ENCODE data around the gene PRDM16.

Gene PRDM16

DNA sequence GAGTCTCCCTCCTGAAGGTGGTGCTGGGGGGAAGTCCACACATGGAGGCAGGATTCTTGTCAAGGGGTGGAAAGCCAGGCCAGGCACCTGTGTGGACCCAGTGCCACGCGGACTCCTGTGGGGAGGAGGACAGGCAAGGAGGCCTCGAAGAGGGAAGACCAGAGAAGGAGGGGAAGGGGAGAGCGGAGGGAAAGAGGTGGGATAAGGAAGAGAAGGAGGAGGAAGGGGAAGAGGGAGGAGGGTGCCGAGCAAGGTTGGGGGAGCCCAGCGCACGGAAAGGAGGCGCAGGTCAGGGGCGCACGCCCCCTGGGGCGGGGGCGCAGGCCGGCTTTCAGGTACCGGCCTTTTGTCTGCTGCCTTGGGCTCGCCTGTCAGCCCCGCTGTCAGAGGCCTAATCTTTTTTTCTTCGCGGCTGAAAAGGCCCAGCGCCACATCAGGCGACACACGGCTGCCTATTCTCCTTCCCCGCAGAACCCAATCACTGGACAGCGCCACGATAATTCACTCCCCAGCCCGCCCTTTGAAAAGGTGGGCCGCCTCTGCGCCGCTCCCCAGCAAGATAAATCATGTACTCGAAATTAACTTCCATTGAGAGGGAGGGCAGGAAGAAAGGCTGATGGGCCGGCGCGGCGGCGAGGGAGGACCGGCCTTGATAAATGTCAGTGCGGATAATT lies 42.5 kb downstream of the PRDM16 start:
- no peak for DNase-seq

DNA sequence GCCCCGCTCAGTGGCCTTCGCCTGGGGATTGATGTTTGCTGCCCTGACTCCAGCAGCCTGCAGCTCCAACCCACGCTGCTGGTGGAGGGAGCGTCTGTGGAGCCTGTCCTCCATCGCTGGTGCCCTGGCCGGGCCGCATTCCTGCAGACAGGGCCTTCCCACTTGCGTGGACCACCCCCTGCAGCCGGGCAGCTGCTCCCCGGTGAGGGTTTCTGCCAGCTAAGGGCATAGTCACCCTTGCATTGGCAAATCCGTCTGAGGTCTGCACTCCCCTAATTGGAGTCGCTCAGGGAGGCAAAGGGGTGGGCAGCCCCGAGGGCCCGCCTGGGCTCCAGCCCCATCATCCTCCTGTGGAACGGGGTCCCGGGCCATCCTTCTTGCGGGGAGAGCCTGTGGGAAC lies 43.5 kb downstream of the PRDM16 start:
- DNase-seq: no peak

DNA sequence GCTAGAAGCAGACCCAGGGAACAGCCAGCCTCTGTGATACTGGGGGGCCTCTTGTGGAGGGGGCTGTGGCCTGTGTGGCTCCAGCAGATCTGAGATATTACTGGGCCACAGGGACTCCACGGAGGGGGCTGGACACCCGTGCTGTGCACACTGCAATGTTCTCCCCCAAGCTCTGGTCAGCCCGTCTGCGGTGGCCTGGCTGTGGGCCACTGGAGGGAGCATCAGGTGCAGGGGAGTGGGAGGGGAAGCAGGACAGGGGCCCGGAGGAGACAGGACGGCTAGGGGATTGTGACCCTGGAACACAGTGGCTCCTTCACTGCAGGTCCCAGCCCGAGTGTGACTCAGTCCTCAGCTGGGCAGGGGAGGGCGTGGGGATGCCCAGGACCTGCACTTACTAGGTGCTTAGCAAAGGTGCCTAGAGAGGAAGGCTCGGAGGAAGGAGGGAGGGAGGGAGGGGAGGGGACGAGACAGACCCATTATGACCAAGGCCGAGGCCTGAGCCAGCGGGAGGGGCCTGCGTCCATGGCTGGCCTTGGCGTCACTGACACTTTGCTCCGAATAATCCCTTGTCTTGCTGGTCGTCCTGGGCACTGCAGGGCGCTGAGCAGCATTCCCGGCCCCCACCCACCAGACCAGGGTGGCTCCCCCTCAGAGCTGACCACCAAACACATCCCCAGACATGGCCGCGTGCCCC lies 44.2 kb downstream of the PRDM16 start:
- no peak for DNase-seq

DNA sequence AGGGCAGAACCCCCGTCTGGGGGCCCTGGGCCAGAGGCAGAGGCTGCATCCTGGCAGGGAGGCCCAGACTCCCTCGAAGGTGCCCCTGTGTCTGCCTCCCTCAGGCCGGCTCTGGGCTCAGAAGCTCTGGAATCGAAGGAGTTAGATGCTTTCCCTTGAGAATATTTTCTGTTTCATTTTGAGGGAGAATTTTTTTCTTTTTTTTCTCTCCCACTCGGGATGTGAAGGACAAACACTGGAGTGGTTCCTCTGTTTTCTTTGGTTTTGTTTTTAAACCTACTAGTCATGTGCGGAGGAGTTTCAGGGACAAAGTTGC lies 44.7 kb downstream of the PRDM16 start:
- DNase-seq: no peak

DNA sequence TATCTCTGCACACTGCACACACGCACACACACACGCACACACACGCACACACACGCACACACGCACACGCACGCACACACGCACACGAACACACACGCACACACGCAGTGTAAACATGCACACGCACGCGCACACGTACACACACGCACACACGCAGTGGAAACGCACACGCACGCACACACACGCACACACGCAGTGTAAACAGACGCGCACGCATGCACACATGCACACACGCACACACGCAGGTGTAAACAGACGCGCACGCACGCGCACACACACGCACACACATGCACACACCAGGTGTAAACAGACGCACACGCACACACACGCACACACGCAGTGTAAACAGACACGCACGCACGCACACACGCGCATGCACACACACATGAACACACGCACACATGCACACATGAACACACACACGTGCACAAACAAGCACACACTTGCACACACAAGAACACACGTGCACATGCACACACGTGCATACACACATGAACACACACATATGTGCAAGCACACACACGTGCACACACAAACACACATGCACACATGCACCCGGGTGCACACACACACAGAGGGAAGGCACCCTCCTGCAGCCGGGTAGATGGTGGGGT lies 45.2 kb downstream of the PRDM16 start:
- DNase-seq: no peak

DNA sequence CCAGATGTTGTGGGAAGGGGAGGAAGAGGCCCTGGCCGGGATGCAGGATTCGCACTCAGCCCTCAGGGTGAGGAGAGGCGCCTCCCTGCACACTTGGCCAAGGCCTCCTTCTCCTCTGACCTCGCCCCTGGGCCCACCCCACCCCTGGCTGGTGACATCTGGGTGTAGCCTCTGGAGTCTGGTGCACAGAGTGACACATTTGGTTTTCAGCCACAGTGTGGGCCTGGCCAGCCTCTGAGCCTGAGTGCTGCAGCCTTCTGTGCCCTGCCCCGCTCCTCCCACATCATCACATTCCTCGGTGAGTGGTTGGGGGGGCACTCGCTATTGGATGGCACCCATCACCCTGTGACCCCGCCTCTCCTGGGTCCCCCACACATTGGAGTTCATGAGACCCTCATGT lies 45.8 kb downstream of the PRDM16 start:
- no peak for DNase-seq

DNA sequence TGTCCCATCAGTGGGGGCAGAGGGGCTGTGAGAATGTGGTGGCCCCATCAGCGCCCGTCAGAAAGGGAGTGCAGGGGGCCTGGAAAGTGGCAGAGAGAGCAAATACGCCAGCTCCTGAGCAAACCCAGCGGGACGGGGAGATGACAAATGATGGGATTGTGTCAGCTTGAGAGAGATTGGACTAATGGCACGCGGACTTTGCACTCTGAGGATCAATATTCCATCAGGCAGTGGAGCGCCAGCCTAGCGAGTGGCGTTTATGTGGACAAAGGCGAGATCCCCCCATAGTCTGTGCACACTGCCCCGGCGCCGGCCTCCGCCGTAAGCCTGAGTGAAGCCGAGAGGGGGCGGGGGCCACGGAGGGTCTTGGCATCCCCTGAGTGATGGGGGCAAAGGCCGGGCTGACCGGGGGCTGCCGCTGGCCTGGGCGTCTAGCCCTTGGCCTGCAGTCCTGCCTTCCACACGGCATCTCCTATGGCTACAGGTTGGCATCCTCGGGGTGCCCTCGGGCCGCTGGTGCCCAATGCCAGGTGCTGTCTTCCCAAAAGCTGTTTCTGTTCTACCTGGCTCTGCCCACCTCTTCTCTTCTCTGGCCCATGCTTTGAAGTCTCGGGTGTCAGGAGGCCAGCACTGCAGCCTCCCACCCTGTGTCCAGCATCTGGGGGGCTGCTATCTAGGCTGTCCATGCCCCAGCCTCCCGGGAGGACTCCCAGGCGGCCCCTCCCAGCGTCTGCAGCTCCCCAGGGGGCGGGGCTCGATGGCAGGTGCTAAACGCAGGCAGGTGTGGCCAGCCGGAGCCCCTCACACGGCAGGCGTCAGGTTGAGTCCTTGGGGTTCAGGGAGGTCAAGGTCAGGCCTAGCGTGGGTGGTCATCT lies 46.5 kb downstream of the PRDM16 start:
- DNase-seq: no peak

DNA sequence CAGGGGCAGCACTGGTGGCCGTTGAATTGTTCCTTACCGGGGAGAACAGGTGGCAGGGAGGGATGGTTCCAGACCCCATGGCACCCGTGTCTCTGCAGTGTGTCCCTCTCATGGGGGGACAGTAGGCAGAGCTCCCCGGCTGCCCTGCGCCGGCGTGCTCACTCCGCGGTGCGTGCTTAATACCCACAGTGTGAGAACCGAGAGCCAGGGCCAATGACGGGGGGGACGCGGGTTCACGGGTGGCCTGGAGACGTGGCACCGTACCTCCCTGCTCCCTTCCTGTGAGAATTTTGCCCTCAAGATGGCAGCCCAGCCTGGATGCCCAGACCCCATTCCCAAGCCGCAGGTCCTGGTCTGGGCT lies 47.1 kb downstream of the PRDM16 start:
- no peak for DNase-seq

DNA sequence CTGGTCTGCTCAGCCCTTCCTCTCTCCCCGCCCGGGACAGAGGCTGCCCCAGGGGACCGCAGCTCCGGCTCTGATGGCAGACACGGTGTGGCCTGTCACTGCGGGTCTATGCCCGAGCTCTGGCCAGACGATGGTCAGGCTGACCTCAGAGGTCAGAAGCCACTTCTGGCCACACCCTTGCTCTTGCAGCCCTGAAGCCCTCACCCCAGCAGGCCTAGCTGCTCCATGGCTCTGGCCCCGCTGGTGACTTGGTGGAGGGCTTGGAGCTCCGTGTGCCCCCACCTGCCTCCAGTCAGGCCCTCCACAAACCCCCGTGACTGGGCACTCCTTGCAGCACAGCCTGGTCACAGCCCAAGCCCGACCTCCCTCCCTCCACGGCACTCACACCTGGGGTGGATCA lies 47.6 kb downstream of the PRDM16 start:
- no peak for DNase-seq

DNA sequence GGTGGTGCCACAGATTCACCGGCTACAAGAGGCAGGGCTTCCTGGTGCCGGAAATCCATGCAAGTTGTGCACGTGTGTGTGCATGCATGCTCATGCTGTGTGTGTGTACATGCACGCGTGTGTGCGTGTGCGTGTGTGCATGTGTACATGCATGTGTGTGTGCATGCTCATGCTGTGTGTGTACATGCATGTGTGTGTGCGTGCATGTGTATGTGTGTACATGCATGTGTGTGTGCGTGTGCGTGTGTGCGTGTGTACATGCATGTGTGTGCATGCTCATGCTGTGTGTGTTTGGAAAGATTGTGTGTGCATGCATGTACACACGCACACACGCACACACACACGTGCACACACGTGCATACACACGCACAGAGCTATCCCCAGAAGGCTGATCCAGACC lies 48.9 kb downstream of the PRDM16 start:
- no peak for DNase-seq

DNA sequence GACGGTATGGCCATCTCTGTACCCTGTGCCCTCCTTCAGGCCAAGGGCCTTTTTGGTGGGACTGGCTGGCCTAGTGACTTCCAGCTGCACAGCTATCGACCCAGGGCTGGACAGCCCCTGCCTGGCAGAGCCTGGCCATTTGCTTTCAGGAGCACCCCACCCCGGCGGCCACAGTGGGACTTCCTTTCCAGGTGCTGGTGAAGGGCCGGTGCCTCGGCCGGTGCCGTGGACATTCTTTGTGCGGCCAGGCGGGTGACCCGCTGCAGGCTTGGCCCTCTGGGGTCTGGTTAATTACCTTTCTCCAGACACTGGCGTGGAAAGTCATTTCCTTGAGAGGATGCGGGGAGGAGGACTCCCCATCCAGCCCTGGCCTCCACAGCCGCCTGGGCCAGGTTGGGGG lies 50.1 kb downstream of the PRDM16 start:
- no peak for DNase-seq

DNA sequence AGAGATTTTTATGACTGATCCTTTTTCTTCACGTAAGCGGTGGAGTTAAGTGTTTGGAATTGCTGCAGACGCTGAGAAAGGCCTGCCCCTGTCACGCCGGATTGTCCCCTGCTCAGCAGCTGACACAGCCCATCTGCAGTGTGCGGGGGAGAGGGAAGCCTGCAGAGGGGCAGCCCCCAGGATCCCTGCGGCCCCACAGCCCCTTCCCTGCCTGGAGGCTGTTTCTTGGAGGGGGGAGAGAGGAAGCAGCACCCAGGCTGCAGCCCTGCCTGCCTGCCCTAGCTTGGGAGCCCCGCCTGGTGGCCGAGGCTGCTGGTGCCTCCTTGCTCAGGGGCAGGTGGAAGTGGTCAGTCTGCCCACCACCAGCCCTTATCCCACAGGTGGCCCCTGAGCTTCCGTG lies 50.7 kb downstream of the PRDM16 start:
- DNase-seq: no peak

DNA sequence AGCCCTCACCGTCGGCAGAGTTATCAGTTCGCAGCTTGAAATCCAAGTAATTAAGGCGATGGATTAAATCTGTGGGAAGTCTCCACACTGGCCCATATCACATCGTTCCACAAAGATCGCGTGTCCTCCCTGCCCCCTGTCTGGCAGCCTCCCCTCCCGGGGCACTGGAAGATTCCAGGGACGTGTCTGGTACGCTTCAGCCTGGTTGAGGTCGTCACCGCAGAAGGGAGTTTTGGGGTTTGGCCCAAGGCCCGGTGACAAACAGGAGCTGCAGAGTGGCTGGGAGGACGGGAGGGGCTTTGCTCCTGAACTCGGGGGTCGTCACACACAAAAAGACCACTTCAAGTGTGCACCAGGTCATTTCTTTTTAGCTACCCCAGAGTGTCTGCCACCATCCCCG lies 51.1 kb downstream of the PRDM16 start:
- DNase-seq: no peak

DNA sequence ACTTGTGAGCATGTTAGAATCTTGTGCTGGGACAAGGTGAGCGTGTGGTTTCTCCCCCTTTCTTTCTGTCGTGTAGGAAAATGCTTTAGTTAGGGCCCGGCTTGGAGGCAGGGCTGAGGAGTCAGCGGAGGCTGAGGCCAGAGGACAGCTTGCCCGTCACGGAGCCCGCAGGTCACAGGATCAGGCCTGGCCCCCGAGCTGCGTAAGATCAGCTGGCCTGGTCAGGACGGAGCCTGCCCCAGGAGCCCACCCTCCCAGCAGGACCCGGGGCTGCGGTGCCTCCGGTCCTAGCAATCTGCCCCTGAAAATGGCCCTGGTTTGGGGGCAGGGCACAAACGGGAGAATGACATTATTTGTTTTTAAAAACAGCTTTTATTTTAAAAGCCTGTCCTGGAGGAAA lies 52.0 kb downstream of the PRDM16 start:
- no peak for DNase-seq

DNA sequence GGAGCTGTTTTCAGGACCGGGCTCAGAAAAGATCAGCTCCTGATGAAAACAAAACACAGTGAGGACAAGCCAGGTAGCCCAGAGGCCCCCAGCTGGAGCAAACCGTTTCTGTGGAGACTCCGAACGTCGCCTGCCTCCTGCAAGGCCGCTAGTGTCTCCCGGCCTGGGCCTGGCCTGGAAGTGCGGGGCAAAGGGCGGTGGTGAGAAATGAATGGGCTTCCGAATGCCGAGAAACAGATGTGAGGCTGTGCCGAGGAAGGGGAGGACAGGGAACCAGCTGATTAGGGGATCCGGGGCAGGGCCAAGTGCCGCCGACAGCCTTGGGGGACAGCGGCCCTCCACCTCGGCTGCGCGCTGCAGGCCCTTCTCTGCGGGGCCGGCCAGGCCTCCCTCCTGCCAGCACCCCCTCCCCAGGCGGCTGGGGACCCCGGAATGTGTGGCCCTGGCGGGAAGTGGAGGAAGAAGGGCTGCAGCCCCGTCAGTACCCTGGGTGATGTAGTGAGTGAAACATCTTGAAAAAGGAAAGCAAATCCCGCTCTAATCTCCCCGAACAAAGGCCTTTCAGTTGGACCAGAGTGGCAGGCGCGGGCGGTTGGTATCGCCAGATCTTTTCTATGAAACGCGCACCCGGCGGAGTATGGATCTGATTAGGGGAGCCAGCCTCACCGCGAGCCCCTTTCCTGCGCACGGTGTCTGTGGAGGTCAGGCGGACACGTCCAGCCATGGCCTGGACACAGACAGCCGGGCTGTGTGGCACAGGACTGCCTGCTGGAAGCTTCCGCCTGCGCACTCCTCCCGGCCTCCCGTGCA lies 52.6 kb downstream of the PRDM16 start:
- no peak for DNase-seq

DNA sequence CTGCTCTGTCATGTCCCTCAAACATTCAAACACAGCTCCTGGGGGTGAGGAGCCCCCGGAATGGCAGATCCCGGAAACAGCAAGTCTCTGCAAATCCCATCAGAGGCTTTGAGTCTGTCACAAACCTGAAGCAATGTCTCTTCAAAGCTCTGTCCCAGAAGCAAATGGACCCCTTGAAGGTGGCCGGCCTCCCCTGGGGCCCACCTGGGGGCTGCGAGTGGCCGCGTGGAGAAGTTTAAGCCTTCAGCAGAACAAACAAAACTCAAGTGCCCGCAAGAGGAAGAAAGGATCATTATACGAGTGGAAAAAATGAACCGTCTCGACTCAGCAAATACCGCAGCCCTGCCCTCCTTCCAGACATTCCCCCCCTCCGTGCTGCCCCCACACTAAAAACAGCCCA lies 53.3 kb downstream of the PRDM16 start:
- DNase-seq: no peak

DNA sequence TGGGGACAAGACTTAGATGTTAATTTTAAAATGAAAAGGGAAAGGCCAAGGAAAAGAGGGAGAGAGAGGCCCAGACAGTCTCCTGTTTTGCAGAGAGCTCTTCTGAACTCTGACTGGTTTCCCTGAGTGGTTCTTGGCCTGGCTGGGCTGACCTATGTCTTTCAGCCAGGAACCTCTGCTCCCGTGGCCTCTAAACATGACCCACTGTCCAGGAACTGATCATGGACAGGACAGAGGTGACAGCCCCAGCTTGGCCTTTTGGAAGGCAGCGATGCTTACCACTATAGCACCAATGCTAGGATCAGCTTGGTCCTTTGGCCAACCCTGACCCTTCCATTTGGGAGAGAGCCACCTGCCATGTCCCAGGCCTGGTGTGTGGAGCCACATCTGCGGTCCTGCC lies 55.2 kb downstream of the PRDM16 start:
- DNase-seq: no peak

DNA sequence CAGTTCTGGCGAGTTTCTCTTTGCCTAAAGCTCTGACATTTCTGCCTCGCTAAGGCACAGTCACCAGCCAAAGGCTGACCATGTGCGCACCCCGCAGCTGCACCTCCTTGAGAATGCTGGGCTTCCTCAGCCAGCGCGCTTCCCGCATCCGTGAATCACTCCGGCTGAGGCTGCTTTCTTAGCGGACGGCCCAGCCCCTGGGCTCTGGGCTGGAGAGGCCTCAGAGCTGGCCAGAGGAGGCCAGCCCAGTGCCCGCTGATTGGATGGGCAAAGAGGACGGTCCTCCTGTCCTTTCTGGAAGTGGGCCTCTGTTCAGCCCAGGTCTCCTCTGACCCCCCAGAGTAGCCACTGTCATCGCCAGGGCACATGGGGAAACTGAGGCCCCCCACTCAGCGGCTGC lies 56.1 kb downstream of the PRDM16 start:
- no peak for DNase-seq

DNA sequence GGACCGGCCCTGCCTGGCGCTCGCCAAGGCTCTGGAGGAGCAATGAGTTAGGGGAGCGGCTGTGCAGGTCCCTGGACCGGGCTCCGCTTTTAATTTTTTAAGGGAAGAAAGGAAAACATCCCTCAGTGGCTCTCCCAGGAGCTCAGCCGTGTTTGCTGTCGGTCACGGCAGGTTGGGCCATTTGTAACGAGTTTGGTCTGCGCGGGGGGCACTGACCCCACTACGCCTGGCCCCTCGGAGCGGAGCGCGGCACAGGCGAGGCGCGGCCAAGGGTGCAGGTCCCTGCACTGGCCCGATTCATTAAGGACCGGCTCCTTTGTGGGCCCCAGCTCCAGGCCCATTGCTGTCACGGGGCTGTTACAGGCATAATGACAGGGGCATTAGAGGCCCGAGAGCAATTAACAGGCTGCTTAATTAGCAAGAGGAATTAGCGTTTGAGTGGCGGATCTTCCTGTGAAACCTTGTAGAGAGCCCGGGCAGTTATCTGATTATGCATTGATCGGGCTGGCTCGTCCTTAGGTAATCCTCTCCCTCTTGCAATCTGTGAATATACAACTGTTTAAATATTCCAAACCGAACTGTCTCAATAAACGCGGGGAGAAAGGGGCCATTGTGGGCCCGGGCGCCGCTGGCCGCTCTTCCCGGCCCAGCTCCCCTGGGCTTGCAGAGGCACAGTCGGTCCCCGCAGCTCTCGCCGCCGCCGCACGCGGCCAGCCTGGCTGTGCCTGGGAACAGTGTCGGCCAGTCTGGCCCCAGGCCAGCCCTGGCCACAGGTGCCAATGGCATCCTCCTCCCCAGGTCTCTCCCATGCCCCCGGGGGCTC lies 56.8 kb downstream of the PRDM16 start:
- no peak for DNase-seq

DNA sequence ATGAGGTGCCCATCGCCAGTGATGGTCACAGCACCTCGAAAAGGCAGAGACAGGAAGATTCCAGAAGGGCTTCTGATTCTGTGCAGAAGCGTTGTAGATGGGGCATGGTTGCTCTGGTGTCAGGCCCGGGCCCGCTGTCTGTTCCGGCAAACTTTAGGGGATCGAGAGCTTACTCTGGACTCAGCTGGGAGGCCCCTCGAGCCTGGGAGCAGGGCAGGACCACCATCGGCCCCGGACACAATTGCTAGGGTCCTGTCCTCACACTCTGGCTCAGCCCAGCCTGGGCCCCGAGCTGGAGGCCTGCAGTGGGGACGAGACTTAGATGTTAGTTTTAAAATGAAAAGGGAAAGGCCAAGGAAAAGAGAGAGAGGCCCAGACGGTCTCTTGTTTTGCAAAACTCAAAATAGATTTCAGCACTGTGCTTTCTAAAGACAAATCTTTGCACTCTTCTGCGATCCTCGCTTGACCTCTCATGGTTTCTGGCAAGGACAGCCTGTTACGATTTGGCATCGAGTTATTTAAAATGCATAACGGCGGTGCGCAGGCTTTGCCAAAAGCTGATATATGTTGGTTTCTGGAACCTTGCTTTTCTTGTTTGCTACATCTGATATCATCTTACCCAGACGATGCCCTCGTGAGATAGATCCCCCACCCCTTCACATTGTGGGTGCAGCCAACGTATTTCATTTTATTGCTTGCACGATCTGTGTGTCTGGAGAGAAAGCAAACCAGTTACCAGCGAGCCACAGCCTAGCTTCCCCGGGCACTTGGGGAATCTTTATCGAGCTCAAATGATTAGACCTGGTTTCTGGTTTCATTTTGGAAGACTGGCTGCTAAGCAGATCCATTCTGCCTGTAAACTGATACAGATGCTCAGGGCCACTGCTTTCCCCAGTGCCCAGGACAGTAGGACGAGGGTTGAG lies 58.0 kb downstream of the PRDM16 start:
- DNase-seq: no peak

DNA sequence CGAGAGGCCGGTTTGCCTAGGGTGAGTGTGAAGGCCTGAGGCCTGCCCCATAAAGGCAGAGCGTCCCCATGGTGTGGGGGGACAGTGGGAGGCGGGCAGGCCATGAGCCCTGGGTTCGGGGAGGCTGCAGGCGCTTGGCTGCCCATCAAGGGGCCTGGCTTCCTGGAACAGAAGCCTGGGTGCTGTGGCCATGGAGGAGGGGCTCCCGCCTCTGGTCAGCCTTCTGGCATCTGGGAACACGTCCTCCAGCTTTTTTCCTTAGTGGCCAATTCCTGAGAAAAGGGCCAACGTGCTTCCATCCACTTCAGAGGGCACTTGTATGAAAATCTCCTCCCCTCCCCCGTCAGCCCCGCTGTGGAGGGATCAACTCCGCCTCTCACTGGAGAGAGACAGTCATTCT lies 58.7 kb downstream of the PRDM16 start:
- DNase-seq: no peak
